Parathyroid adenoma (tissue), 2 donors: ENCODE results near the gene NTRK3.

Experiments used
- H2AFZ ChIP-seq: fragments of 300-600 bp; sonication (generic); one replicate; pipeline ENCODE4 v1.7.0; 2017; ENCODE audit warnings: antibody characterized with exemption, mild to moderate bottlenecking
- H3K27ac ChIP-seq: fragments of 300-600 bp; sonication (generic); one replicate; pipeline ENCODE4 v1.7.0; 2017
- H3K27me3 ChIP-seq: fragments of 300-600 bp; sonication (generic); one replicate; pipeline ENCODE4 v1.7.0; 2017; ENCODE audit warnings: low read length; ENCODE audit not compliant: control insufficient read depth, insufficient read depth
- H3K36me3 ChIP-seq: fragments of 300-600 bp; sonication (generic); one replicate; pipeline ENCODE4 v1.7.0; 2017; ENCODE audit warnings: low read length; ENCODE audit not compliant: control insufficient read depth, insufficient read depth
- H3K4me1 ChIP-seq: fragments of 300-600 bp; sonication (generic); one replicate; pipeline ENCODE4 v1.7.0; 2017; ENCODE audit warnings: control low read depth
- H3K4me2 ChIP-seq: fragments of 300-600 bp; sonication (generic); one replicate; pipeline ENCODE4 v1.7.0; 2017; ENCODE audit warnings: low read length
- H3K4me3 ChIP-seq: fragments of 300-600 bp; sonication (generic); one replicate; pipeline ENCODE4 v1.7.0; 2017; ENCODE audit warnings: low read depth, low read length
- H3K79me2 ChIP-seq: fragments of 300-600 bp; sonication (generic); one replicate; pipeline ENCODE4 v1.7.0; 2017; ENCODE audit warnings: control low read depth
- H3K9ac ChIP-seq: fragments of 300-600 bp; sonication (generic); one replicate; pipeline ENCODE4 v1.7.0; 2017; ENCODE audit warnings: mild to moderate bottlenecking
- H3K9me3 ChIP-seq: fragments of 300-600 bp; sonication (generic); one replicate; pipeline ENCODE4 v1.7.0; 2017; ENCODE audit warnings: low read length; ENCODE audit not compliant: control insufficient read depth
- TF ChIP-seq, protein P1 (sequence below): fragments of 300-600 bp; sonication (generic); IDR thresholded peaks from one replicate; pipeline ENCODE4 v1.7.0; 2017; ENCODE audit warnings: antibody characterized with exemption, mild to moderate bottlenecking
- donor health status: primary hyperparathyroidism.

NTRK3 gene

DNA sequence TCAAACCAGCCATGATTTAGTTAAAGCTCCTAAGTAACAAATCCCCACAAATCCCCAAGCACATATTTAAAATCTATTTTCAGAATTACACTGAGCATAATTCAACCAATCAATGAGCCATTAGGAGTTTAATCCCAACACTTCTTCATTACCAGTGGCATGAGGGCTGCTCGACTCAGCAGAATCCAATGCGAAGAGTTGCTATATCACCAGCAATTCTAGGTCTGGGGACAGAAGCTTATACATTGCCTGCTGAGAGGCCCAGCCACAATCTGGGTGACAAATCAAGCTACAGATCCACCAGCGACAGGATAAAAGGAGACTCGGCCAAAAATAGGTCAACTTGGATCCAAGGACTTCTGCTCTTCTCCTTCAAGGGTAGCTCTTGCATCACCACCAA lies 238.8 kb downstream of the NTRK3 start:
- no peaks in the 10 kb centered on the region for H3K79me2 ChIP-seq
- H3K36me3 ChIP-seq = no peaks in the 10 kb centered on the region
- TF ChIP-seq, protein P1, sequence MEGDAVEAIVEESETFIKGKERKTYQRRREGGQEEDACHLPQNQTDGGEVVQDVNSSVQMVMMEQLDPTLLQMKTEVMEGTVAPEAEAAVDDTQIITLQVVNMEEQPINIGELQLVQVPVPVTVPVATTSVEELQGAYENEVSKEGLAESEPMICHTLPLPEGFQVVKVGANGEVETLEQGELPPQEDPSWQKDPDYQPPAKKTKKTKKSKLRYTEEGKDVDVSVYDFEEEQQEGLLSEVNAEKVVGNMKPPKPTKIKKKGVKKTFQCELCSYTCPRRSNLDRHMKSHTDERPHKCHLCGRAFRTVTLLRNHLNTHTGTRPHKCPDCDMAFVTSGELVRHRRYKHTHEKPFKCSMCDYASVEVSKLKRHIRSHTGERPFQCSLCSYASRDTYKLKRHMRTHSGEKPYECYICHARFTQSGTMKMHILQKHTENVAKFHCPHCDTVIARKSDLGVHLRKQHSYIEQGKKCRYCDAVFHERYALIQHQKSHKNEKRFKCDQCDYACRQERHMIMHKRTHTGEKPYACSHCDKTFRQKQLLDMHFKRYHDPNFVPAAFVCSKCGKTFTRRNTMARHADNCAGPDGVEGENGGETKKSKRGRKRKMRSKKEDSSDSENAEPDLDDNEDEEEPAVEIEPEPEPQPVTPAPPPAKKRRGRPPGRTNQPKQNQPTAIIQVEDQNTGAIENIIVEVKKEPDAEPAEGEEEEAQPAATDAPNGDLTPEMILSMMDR = no peak
- no peak overlapping the region for H2AFZ ChIP-seq
- H3K4me1 ChIP-seq = no peaks in the 10 kb centered on the region
- H3K27ac ChIP-seq = no peak overlapping the region
- H3K27me3 ChIP-seq = no peaks in the 10 kb centered on the region
- H3K4me2 ChIP-seq = no peak overlapping the region
- no peaks in the 10 kb centered on the region for H3K9me3 ChIP-seq
- H3K4me3 ChIP-seq = no peak overlapping the region
- no peak overlapping the region for H3K9ac ChIP-seq

DNA sequence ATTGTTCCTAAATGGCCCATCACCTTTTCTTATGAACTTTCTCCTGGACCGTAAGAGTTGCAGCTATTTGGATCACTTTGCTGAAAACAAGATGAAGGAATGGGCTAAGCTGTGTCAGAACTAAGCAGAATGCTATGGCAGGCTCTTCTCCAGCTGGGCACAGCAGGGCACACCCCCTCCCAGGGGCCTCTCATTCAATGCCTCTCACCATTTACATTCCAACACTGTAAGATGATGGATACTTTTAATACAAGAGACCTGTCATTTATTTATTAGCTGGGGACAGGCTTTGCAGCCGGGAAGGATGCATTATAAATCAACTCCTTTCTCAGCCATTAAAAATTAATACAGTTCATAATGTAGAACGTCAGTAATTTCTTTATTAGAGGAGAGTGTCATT lies 240.1 kb downstream of the NTRK3 start:
- no peaks in the 10 kb centered on the region for H3K27me3 ChIP-seq
- H3K9ac ChIP-seq = no peak overlapping the region
- H3K4me1 ChIP-seq = no peaks in the 10 kb centered on the region
- no peaks in the 10 kb centered on the region for H3K36me3 ChIP-seq
- H3K4me3 ChIP-seq = no peak overlapping the region
- no peak overlapping the region for H3K27ac ChIP-seq
- H3K4me2 ChIP-seq = no peak overlapping the region
- H3K79me2 ChIP-seq = no peaks in the 10 kb centered on the region
- H3K9me3 ChIP-seq = no peaks in the 10 kb centered on the region
- H2AFZ ChIP-seq = no peak overlapping the region
- TF ChIP-seq, protein P1 = no peak

DNA sequence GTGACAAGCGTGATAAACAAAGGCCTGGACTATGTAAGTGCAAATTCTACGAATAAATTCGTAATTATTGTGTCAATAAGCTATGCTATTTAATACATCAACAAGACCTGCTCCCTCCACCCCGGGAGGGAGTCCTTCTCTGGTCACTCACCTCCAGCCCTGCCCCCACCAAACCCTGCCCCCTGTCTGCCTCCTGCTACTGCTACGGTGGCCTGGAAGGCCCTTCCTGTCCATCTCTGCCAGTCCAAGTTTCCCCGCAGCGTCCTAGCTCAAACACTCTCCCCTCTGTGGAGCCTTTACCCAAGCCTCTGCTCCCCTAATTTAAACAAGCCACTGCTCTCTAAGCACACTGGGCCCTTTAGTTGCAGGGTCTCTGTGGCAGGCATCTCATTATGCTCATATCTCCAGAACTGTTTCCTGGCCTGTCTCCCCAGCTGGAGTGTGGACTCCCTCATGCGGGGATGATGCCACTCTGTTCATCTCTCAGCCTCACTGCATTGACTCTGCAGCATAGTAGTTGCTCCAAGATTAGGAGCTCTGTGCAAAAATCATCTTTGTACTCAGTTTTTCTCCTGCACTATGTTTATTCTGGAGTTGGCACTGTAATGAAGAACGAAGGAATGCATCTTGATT lies 241.2 kb downstream of the NTRK3 start:
- no peak overlapping the region for H3K9ac ChIP-seq
- H2AFZ ChIP-seq = no peak overlapping the region
- no peak overlapping the region for H3K4me3 ChIP-seq
- no peaks in the 10 kb centered on the region for H3K4me1 ChIP-seq
- no peaks in the 10 kb centered on the region for H3K9me3 ChIP-seq
- no peak overlapping the region for H3K27ac ChIP-seq
- no peaks in the 10 kb centered on the region for H3K36me3 ChIP-seq
- no peak overlapping the region for H3K4me2 ChIP-seq
- H3K79me2 ChIP-seq = no peaks in the 10 kb centered on the region
- TF ChIP-seq, protein P1 = no peak
- H3K27me3 ChIP-seq = no peaks in the 10 kb centered on the region

DNA sequence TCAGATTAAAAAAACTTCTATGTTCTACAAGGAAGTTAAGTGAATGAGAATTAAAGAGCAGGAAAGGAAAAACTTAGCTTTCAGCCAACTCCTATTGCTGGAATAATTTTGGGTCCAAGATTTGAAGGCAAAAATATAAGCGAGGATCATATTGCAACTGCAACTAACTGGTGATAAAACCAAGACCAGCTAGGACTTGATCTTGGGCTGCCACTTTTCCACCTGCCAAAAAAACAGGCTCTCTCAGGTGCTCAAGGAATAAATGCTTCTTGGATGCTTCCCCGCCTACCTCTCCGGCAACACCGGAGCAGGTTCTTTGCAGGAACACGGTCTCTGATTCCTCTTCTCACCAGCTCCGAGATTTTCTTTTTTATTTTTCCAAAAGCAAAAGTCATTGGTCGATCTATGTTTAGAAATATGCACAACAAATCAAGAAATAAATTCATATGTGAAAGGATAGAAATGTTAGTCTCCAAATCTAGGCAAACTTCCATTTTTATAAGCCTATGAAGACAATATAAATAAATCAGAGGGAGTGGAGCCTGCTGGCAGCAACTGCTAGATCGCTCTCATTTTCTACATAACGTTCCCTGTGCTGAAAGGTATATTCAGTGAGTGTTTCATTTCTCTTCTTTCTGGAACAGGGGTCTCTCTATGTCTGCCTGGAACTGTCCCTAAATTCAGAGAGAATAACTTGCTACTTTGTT lies 241.9 kb downstream of the NTRK3 start:
- Histone ChIP-seq H3K9ac (no peak overlapping the region), H2AFZ (no peak overlapping the region), H3K4me1 (no peaks in the 10 kb centered on the region), H3K27me3 (no peaks in the 10 kb centered on the region), H3K4me3 (no peak overlapping the region), H3K4me2 (no peak overlapping the region), H3K79me2 (no peaks in the 10 kb centered on the region), H3K9me3 (no peaks in the 10 kb centered on the region), H3K27ac (no peak overlapping the region), H3K36me3 (no peaks in the 10 kb centered on the region)
- TF ChIP-seq, protein P1 = no peak

DNA sequence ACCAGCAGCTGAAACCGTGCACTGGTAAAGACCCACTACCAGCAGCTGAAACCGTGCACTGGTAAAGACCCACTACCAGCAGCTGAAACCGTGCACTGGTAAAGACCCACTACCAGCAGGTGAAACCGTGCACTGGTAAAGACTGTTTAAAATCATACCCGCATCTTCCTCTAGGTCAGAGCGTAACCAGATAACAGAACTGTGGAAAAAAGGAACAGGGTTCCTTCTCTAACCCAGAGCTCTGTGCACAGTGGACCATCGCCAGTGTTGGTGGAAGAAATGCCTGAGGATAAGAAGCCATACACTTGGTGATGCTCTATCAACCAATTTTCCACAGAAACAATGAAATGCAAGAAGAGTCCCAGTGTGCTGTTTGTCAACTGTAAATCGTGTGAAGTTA lies 243.4 kb downstream of the NTRK3 start:
- TF ChIP-seq, protein P1 = no peak
- Histone ChIP-seq H3K27ac (no peak overlapping the region), H3K27me3 (no peaks in the 10 kb centered on the region), H2AFZ (no peak overlapping the region), H3K36me3 (no peaks in the 10 kb centered on the region), H3K4me1 (no peaks in the 10 kb centered on the region), H3K4me3 (no peak overlapping the region), H3K9me3 (no peaks in the 10 kb centered on the region), H3K79me2 (no peaks in the 10 kb centered on the region), H3K9ac (no peak overlapping the region), H3K4me2 (no peak overlapping the region)
